ENCODE measurements around the gene GPR135. TPM values are rescaled to one million over a fixed set of nuclear protein-coding genes. Genes with fewer than 3 reads are reported as not detected.

The GPR135 gene
- total and polyA plus RNA-seq, 4 donors = 0.22 to 2.9 (median 0.44) TPM

DNA sequence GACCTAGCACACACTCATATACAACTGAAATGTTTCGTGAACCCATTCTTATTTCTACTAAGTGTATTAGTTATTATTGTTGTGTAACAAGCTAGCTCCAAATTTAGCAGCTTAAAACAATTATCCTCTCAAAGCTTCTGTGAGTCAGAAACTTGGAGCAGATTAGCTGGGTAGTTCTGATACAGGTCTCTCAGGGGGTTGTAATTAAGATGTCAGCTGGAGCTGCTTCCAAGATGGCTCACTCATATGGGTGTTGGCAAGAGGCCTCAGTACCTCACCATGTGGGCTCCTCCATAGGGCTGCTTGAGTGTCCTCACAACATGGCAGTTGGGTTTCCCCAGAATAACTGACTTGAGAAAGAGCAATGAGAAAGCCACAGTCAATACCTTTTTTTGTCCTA lies 9.8 kb downstream of the GPR135 start:
- no peaks in the 10 kb centered on the region for H3K9me3 ChIP-seq (ENCODE audit: control insufficient read depth in 4 of 4, low read length in 3 of 4)
- 97% methylated on average over 1 of the region's 1 CpG for WGBS
- no peak for TF ChIP-seq FOXA1 (IDR thresholded peaks at IDR 0.05)
- no peaks in the 10 kb centered on the region for H3K4me1 ChIP-seq (ENCODE audit: control insufficient read depth in 4 of 4, insufficient read depth in 4 of 4, low read length in 3 of 4)
- H3K36me3 ChIP-seq (ENCODE audit: control insufficient read depth in 4 of 4, insufficient read depth in 3 of 4, low read depth in 1 of 4, low read length in 3 of 4) = peaks cover 0 to 3% (median 1%) of the 10 kb centered on the region in 4 donors
- H3K4me3 ChIP-seq (ENCODE audit: low read depth in 1 of 3, low read length in 3 of 3) = no peak overlapping the region
- H3K27ac ChIP-seq (ENCODE audit: low read depth in 1 of 2, low read length in 2 of 2) = no peak overlapping the region
- DNase-seq (ENCODE audit: low spot score) = no peak
- H3K9ac ChIP-seq (ENCODE audit: low read depth in 1 of 2, low read length in 2 of 2) = no peak overlapping the region
- no peaks in the 10 kb centered on the region for H3K27me3 ChIP-seq (ENCODE audit: control insufficient read depth in 4 of 4, insufficient read depth in 4 of 4, low read length in 3 of 4)

DNA sequence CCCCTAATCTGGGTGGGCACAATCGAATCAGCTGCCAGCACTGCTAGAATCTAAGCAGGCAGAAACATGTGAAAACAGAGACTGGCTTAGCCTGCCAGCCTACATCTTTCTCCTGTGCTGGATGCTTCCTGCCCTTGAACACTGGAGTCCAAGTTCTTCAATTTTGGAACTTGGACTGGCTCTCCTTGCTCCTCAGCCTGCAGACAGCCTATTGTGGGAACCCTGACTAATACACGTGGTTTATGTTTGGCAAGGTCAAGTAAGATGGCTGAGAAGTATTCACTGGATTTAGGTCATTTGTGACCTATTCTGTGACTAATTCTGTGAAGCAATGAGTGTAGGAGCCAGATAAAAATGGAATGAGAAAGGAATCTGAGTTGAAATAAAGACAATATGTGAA lies 11.0 kb downstream of the GPR135 start:
- Histone ChIP-seq H3K9ac (ENCODE audit: low read depth in 1 of 2, low read length in 2 of 2) (no peak overlapping the region), H3K27ac (ENCODE audit: low read depth in 1 of 2, low read length in 2 of 2) (no peak overlapping the region)

DNA sequence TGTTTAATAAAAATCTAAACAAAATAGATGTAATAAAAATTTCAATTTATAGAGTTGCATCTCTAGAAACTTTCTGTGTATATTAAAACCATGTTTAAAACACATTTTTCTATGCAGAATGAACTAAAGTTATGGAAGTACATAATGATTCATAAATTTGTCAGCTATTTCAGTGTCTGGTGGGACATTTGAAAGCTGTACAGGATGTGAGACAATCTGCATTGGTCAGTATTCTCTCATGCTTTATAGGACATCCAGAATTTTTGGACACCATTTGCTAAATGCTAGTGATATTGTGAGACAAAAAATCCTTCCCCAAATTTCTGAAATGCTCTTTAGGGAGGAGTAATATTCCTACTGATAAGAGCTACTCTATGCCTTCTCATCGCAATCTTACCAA lies 13.3 kb downstream of the GPR135 start:
- Histone ChIP-seq H3K36me3 (ENCODE audit: control insufficient read depth in 4 of 4, insufficient read depth in 3 of 4, low read depth in 1 of 4, low read length in 3 of 4) (peaks cover 0 to 2% (median under 1%) of the 10 kb centered on the region in 4 donors), H3K4me1 (ENCODE audit: control insufficient read depth in 4 of 4, insufficient read depth in 4 of 4, low read length in 3 of 4) (no peaks in the 10 kb centered on the region), H3K27ac (ENCODE audit: low read depth in 1 of 2, low read length in 2 of 2) (no peak overlapping the region), H3K4me3 (ENCODE audit: low read depth in 1 of 3, low read length in 3 of 3) (no peak overlapping the region), H3K27me3 (ENCODE audit: control insufficient read depth in 4 of 4, insufficient read depth in 4 of 4, low read length in 3 of 4) (no peaks in the 10 kb centered on the region), H3K9me3 (ENCODE audit: control insufficient read depth in 4 of 4, low read length in 3 of 4) (no peaks in the 10 kb centered on the region), H3K9ac (ENCODE audit: low read depth in 1 of 2, low read length in 2 of 2) (no peak overlapping the region)
- WGBS = 98% methylated on average over 1 of the region's 1 CpG
- DNase-seq (ENCODE audit: low spot score) = no peak
- TF ChIP-seq, protein P1, sequence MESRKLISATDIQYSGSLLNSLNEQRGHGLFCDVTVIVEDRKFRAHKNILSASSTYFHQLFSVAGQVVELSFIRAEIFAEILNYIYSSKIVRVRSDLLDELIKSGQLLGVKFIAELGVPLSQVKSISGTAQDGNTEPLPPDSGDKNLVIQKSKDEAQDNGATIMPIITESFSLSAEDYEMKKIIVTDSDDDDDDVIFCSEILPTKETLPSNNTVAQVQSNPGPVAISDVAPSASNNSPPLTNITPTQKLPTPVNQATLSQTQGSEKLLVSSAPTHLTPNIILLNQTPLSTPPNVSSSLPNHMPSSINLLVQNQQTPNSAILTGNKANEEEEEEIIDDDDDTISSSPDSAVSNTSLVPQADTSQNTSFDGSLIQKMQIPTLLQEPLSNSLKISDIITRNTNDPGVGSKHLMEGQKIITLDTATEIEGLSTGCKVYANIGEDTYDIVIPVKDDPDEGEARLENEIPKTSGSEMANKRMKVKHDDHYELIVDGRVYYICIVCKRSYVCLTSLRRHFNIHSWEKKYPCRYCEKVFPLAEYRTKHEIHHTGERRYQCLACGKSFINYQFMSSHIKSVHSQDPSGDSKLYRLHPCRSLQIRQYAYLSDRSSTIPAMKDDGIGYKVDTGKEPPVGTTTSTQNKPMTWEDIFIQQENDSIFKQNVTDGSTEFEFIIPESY (IDR thresholded peaks at IDR 0.05) = no peak
- TF ChIP-seq NR2F2 (IDR thresholded peaks at IDR 0.05) (no peak), YY1 (IDR thresholded peaks at IDR 0.05) (no peak), RXRA (IDR thresholded peaks at IDR 0.05) (no peak), TAF1 (conservative IDR thresholded peaks at IDR 0.05) (no peak), GABPA (IDR thresholded peaks at IDR 0.05 in 1 of 2, conservative IDR thresholded peaks at IDR 0.05 in 1 of 2) (no peak), EGR1 (IDR thresholded peaks at IDR 0.05; ENCODE audit: low read depth in 2 of 2) (no peak), HNF4A (conservative IDR thresholded peaks at IDR 0.05) (no peak), JUND (IDR thresholded peaks at IDR 0.05) (no peak), HNF4G (IDR thresholded peaks at IDR 0.05) (no peak)
- TF ChIP-seq, protein P2, sequence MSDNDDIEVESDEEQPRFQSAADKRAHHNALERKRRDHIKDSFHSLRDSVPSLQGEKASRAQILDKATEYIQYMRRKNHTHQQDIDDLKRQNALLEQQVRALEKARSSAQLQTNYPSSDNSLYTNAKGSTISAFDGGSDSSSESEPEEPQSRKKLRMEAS (IDR thresholded peaks at IDR 0.05) = no peak
- TF ChIP-seq, protein P3, sequence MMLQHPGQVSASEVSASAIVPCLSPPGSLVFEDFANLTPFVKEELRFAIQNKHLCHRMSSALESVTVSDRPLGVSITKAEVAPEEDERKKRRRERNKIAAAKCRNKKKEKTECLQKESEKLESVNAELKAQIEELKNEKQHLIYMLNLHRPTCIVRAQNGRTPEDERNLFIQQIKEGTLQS (IDR thresholded peaks at IDR 0.05) = no peak

More for the DNA sequence above, 11.0 kb downstream of the GPR135 start:
- Histone ChIP-seq H3K9me3 (ENCODE audit: control insufficient read depth in 4 of 4, low read length in 3 of 4) (no peaks in the 10 kb centered on the region), H3K4me1 (ENCODE audit: control insufficient read depth in 4 of 4, insufficient read depth in 4 of 4, low read length in 3 of 4) (no peaks in the 10 kb centered on the region), H3K36me3 (ENCODE audit: control insufficient read depth in 4 of 4, insufficient read depth in 3 of 4, low read depth in 1 of 4, low read length in 3 of 4) (peaks cover 0 to 2% (median under 1%) of the 10 kb centered on the region in 4 donors), H3K4me3 (ENCODE audit: low read depth in 1 of 3, low read length in 3 of 3) (no peak overlapping the region), H3K27me3 (ENCODE audit: control insufficient read depth in 4 of 4, insufficient read depth in 4 of 4, low read length in 3 of 4) (no peaks in the 10 kb centered on the region)
- DNase-seq (ENCODE audit: low spot score) = no peak
- TF ChIP-seq YY1 (IDR thresholded peaks at IDR 0.05) (no peak), RAD21 (IDR thresholded peaks at IDR 0.05) (no peak), HNF4G (IDR thresholded peaks at IDR 0.05) (no peak), RXRA (IDR thresholded peaks at IDR 0.05) (no peak), TAF1 (conservative IDR thresholded peaks at IDR 0.05) (no peak), FOXA2 (IDR thresholded peaks at IDR 0.05) (no peak), HNF4A (conservative IDR thresholded peaks at IDR 0.05) (no peak)
- TF ChIP-seq, protein P2 (IDR thresholded peaks at IDR 0.05) = no peak
- TF ChIP-seq, protein P3 (IDR thresholded peaks at IDR 0.05) = no peak
- TF ChIP-seq, protein P4, sequence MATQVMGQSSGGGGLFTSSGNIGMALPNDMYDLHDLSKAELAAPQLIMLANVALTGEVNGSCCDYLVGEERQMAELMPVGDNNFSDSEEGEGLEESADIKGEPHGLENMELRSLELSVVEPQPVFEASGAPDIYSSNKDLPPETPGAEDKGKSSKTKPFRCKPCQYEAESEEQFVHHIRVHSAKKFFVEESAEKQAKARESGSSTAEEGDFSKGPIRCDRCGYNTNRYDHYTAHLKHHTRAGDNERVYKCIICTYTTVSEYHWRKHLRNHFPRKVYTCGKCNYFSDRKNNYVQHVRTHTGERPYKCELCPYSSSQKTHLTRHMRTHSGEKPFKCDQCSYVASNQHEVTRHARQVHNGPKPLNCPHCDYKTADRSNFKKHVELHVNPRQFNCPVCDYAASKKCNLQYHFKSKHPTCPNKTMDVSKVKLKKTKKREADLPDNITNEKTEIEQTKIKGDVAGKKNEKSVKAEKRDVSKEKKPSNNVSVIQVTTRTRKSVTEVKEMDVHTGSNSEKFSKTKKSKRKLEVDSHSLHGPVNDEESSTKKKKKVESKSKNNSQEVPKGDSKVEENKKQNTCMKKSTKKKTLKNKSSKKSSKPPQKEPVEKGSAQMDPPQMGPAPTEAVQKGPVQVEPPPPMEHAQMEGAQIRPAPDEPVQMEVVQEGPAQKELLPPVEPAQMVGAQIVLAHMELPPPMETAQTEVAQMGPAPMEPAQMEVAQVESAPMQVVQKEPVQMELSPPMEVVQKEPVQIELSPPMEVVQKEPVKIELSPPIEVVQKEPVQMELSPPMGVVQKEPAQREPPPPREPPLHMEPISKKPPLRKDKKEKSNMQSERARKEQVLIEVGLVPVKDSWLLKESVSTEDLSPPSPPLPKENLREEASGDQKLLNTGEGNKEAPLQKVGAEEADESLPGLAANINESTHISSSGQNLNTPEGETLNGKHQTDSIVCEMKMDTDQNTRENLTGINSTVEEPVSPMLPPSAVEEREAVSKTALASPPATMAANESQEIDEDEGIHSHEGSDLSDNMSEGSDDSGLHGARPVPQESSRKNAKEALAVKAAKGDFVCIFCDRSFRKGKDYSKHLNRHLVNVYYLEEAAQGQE (IDR thresholded peaks at IDR 0.05) = no peak
- WGBS = 82% methylated on average over 2 of the region's 2 CpGs

All from liver (tissue), 9 donors.